ENCODE measurements around the gene TSSK6. TPM values are rescaled to one million over a fixed set of nuclear protein-coding genes. Genes with fewer than 3 reads are reported as not detected.

The TSSK6 gene
- total RNA-seq, 1 experiment from 2014 or later = 5.0 TPM

- Histone ChIP-seq H3K9me3 (ENCODE audit: low read length) (no peaks in the 10 kb centered on the region), H3K27me3 (ENCODE audit: low read length) (no peaks in the 10 kb centered on the region), H3K9me2 (replicated peaks; ENCODE audit: insufficient read depth, low read length) (no peaks in the 10 kb centered on the region), H3K27ac (ENCODE audit: low read length) (peak overlapping the region; percentile 87), H3K4me1 (ENCODE audit: low read length) (peaks cover 48% of the 10 kb centered on the region), H3K9ac (ENCODE audit: low read length) (peak overlapping the region; percentile 47), H3K36me3 (ENCODE audit: insufficient read depth, low read length) (peaks cover 5% of the 10 kb centered on the region; the same call in 1 of the 2 replicates), H3K4me2 (ENCODE audit: low read depth, low read length, poor library complexity, severe bottlenecking) (peak overlapping the region; percentile 80), H3K4me3 (ENCODE audit: low read length) (peak overlapping the region; percentile 46; the same call in 1 of the 2 replicates), H4K20me1 (ENCODE audit: insufficient read depth, low read depth, low read length) (peaks cover 20% of the 10 kb centered on the region; the same call in 1 of the 2 replicates), H3K79me2 (ENCODE audit: low read length) (peaks cover 56% of the 10 kb centered on the region), H2AFZ (ENCODE audit: low read length) (no peak overlapping the region)
- peak; percentile 61 for DNase-seq
Measured at GRCh38 chr19:19525611-19526380, 10.4 kb upstream of the TSSK6 start.

- Histone ChIP-seq H3K4me3 (ENCODE audit: low read length) (peak overlapping the region; percentile 59), H3K9me3 (ENCODE audit: low read length) (no peaks in the 10 kb centered on the region), H3K9me2 (replicated peaks; ENCODE audit: insufficient read depth, low read length) (no peaks in the 10 kb centered on the region), H3K27ac (ENCODE audit: low read length) (peak overlapping the region; percentile 87), H4K20me1 (ENCODE audit: insufficient read depth, low read depth, low read length) (peaks cover 20% of the 10 kb centered on the region; the same call in 1 of the 2 replicates), H3K4me1 (ENCODE audit: low read length) (peaks cover 48% of the 10 kb centered on the region), H3K9ac (ENCODE audit: low read length) (peak overlapping the region; percentile 47), H3K79me2 (ENCODE audit: low read length) (peaks cover 73% of the 10 kb centered on the region), H3K4me2 (ENCODE audit: low read depth, low read length, poor library complexity, severe bottlenecking) (peak overlapping the region; percentile 80), H2AFZ (ENCODE audit: low read length) (no peak overlapping the region), H3K36me3 (ENCODE audit: insufficient read depth, low read length) (peaks cover 14% of the 10 kb centered on the region; the same call in 1 of the 2 replicates), H3K27me3 (ENCODE audit: low read length) (no peaks in the 10 kb centered on the region)
- DNase-seq = peak; percentile 85
Measured at GRCh38 chr19:19524053-19524452, 8.7 kb upstream of the TSSK6 start.

- DNase-seq = no peak
- H3K9ac ChIP-seq (ENCODE audit: low read length) = peak overlapping the region; percentile 47; the same call in 1 of the 2 replicates
- H3K79me2 ChIP-seq (ENCODE audit: low read length) = peaks cover 80% of the 10 kb centered on the region
- H3K4me1 ChIP-seq (ENCODE audit: low read length) = peaks cover 48% of the 10 kb centered on the region
- H3K27ac ChIP-seq (ENCODE audit: low read length) = peak overlapping the region; percentile 87
- no peak overlapping the region for H2AFZ ChIP-seq (ENCODE audit: low read length)
- peaks cover 16% of the 10 kb centered on the region; the same call in 1 of the 2 replicates for H3K36me3 ChIP-seq (ENCODE audit: insufficient read depth, low read length)
- no peaks in the 10 kb centered on the region for H3K27me3 ChIP-seq (ENCODE audit: low read length)
- H3K9me2 ChIP-seq (replicated peaks; ENCODE audit: insufficient read depth, low read length) = no peaks in the 10 kb centered on the region
- H3K4me2 ChIP-seq (ENCODE audit: low read depth, low read length, poor library complexity, severe bottlenecking) = peak overlapping the region; percentile 80
- H3K4me3 ChIP-seq (ENCODE audit: low read length) = peak overlapping the region; percentile 59; the same call in 1 of the 2 replicates
- peaks cover 20% of the 10 kb centered on the region; the same call in 1 of the 2 replicates for H4K20me1 ChIP-seq (ENCODE audit: insufficient read depth, low read depth, low read length)
- H3K9me3 ChIP-seq (ENCODE audit: low read length) = no peaks in the 10 kb centered on the region
Measured at GRCh38 chr19:19523177-19523576, 7.8 kb upstream of the TSSK6 start.

- Histone ChIP-seq H3K9ac (ENCODE audit: low read length) (no peak overlapping the region), H3K4me1 (ENCODE audit: low read length) (peaks cover 46% of the 10 kb centered on the region), H3K4me2 (ENCODE audit: low read depth, low read length, poor library complexity, severe bottlenecking) (no peak overlapping the region), H3K9me2 (replicated peaks; ENCODE audit: insufficient read depth, low read length) (no peaks in the 10 kb centered on the region), H3K27me3 (ENCODE audit: low read length) (no peaks in the 10 kb centered on the region), H4K20me1 (ENCODE audit: insufficient read depth, low read depth, low read length) (peaks cover 19% of the 10 kb centered on the region; the same call in 1 of the 2 replicates), H3K27ac (ENCODE audit: low read length) (no peak overlapping the region), H3K9me3 (ENCODE audit: low read length) (no peaks in the 10 kb centered on the region), H3K4me3 (ENCODE audit: low read length) (no peak overlapping the region), H2AFZ (ENCODE audit: low read length) (no peak overlapping the region), H3K79me2 (ENCODE audit: low read length) (peaks cover 96% of the 10 kb centered on the region), H3K36me3 (ENCODE audit: insufficient read depth, low read length) (peaks cover 12% of the 10 kb centered on the region; the same call in 1 of the 2 replicates)
- DNase-seq = no peak
Measured at GRCh38 chr19:19520989-19521388, 5.6 kb upstream of the TSSK6 start.

DNA sequence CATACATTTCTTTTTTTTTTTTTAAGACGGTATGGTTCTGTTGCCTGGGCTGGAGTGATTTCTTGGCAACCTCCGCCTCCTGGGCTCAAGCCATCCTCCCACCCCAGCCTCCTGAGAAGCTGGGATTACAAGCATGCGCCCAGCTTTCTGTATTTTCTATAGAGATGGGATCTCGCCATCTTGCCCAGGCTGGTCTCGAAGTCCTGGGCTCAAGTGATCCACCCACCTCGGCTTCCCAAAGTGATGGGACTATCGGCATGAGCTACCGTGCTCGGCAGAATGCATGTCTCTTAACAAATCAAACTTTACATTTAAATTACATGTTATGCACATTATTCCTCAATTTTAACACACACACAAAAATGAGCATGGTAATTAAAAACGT, 1.9 kb upstream of the TSSK6 start:
- peak overlapping the region; percentile 87 for H3K4me2 ChIP-seq (ENCODE audit: low read depth, low read length, poor library complexity, severe bottlenecking)

GRCh38 chr19:19515642-19516519, 533 bp upstream of the TSSK6 start, which contains the start of gene NDUFA13:
Gene NDUFA13 (plus strand): TSS chr19:19516225. CDS start chr19:19516239, 14 bp downstream.
- peak within 1 kb of the TSS; percentile 94 for H3K4me3 ChIP-seq (ENCODE audit: low read length)
- H3K4me1 ChIP-seq (ENCODE audit: low read length) = peaks cover 19% of the 10 kb centered on the region
- H3K27ac ChIP-seq (ENCODE audit: low read length) = peak within 1 kb of the TSS; percentile 47
- H2AFZ ChIP-seq (ENCODE audit: low read length) = peak within 1 kb of the TSS; percentile 19; the same call in 1 of the 2 replicates
- H4K20me1 ChIP-seq (ENCODE audit: insufficient read depth, low read depth, low read length) = no peaks in the 10 kb centered on the region
- H3K9me2 ChIP-seq (replicated peaks; ENCODE audit: insufficient read depth, low read length) = no peaks in the 10 kb centered on the region
- no peaks in the 10 kb centered on the region for H3K27me3 ChIP-seq (ENCODE audit: low read length)
- H3K9me3 ChIP-seq (ENCODE audit: low read length) = no peaks in the 10 kb centered on the region
- peak within 1 kb of the TSS; percentile 90 for H3K9ac ChIP-seq (ENCODE audit: low read length)
- peak; percentile 97 for DNase-seq
- H3K4me2 ChIP-seq (ENCODE audit: low read depth, low read length, poor library complexity, severe bottlenecking) = peak within 1 kb of the TSS; percentile 87
- peaks cover 11% of the 10 kb centered on the region; the same call in 1 of the 2 replicates for H3K36me3 ChIP-seq (ENCODE audit: insufficient read depth, low read length)
- peaks cover 47% of the 10 kb centered on the region for H3K79me2 ChIP-seq (ENCODE audit: low read length)

More for the DNA sequence above, 1.9 kb upstream of the TSSK6 start:
- DNase-seq = no peak
- peaks cover 11% of the 10 kb centered on the region; the same call in 1 of the 2 replicates for H3K36me3 ChIP-seq (ENCODE audit: insufficient read depth, low read length)
- peak overlapping the region; percentile 90 for H3K9ac ChIP-seq (ENCODE audit: low read length)
- no peaks in the 10 kb centered on the region for H3K9me2 ChIP-seq (replicated peaks; ENCODE audit: insufficient read depth, low read length)
- H3K4me1 ChIP-seq (ENCODE audit: low read length) = peaks cover 19% of the 10 kb centered on the region
- H3K9me3 ChIP-seq (ENCODE audit: low read length) = no peaks in the 10 kb centered on the region
- H4K20me1 ChIP-seq (ENCODE audit: insufficient read depth, low read depth, low read length) = no peaks in the 10 kb centered on the region
- no peaks in the 10 kb centered on the region for H3K27me3 ChIP-seq (ENCODE audit: low read length)
- H3K27ac ChIP-seq (ENCODE audit: low read length) = peak overlapping the region; percentile 47; the same call in 1 of the 2 replicates
- peak overlapping the region; percentile 94 for H3K4me3 ChIP-seq (ENCODE audit: low read length)
- H3K79me2 ChIP-seq (ENCODE audit: low read length) = peaks cover 59% of the 10 kb centered on the region
- H2AFZ ChIP-seq (ENCODE audit: low read length) = no peak overlapping the region

DNA sequence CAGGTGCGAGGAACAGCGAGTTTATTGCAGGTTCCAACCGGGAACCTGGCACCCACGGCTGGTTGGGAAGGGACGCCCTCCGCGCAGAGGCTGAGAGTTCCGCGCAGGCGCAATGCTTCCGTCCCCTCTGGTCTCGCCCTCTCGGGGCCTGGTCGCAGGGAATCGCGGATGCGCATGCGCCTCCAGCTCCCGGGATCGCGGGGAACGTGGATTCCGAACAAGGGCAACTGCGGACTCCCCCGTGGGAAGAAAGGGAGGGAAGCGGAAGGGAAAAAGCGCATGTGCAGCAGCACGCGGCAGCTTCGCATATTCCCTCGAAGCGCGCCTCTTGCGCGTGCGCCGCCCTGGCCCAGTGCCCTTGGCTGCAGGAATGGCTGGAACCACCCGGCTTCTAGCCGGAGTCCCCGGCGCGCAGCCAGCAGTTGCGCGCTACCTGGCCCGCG, 1.1 kb downstream of the TSSK6 start:
- DNase-seq = no peak
- H3K9ac ChIP-seq (ENCODE audit: low read length) = no peak overlapping the region
- no peaks in the 10 kb centered on the region for H3K9me2 ChIP-seq (replicated peaks; ENCODE audit: insufficient read depth, low read length)
- peaks cover 4% of the 10 kb centered on the region; the same call in 1 of the 2 replicates for H3K36me3 ChIP-seq (ENCODE audit: insufficient read depth, low read length)
- H3K4me2 ChIP-seq (ENCODE audit: low read depth, low read length, poor library complexity, severe bottlenecking) = no peak overlapping the region
- H4K20me1 ChIP-seq (ENCODE audit: insufficient read depth, low read depth, low read length) = no peaks in the 10 kb centered on the region
- H3K27ac ChIP-seq (ENCODE audit: low read length) = no peak overlapping the region
- peaks cover 31% of the 10 kb centered on the region for H3K79me2 ChIP-seq (ENCODE audit: low read length)
- no peaks in the 10 kb centered on the region for H3K9me3 ChIP-seq (ENCODE audit: low read length)
- H2AFZ ChIP-seq (ENCODE audit: low read length) = no peak overlapping the region
- peaks cover 19% of the 10 kb centered on the region for H3K4me1 ChIP-seq (ENCODE audit: low read length)
- H3K4me3 ChIP-seq (ENCODE audit: low read length) = no peak overlapping the region
- H3K27me3 ChIP-seq (ENCODE audit: low read length) = no peaks in the 10 kb centered on the region

All from Karpas-422 (cell line).